K562 (cell line): ENCODE measurements around the gene FAM83D. TPM values are rescaled to one million over a fixed set of nuclear protein-coding genes. Genes with fewer than 3 reads are reported as not detected.

Experiments
- ATF3 ChIP-seq, 2 experiments: fragments of 450-650 bp in 1 of 2; sonication (generic) in 1 of 2; formaldehyde crosslinking in 1 of 2; IDR thresholded peaks in 1 of 2; conservative IDR thresholded peaks in 1 of 2; 2 replicates each; pipeline versions ENCODE4 v1.6.1 to v1.8.1; 2016 to 2023; ENCODE audit warnings: mild to moderate bottlenecking in 2 of 2, moderate library complexity in 2 of 2, inconsistent platforms in 1 of 2, missing genetic modification reagents in 1 of 2
- CC2D1A ChIP-seq: fragments of 450-650 bp; IDR thresholded peaks from 2 replicates; pipeline ENCODE4 v1.6.1; 2017; ENCODE audit warnings: mild to moderate bottlenecking
- CTBP1 ChIP-seq: fragments of 450-650 bp; IDR thresholded peaks from 2 replicates; pipeline ENCODE4 v1.6.1; 2016; ENCODE audit warnings: borderline replicate concordance
- POLR2H ChIP-seq: IDR thresholded peaks from 2 replicates; pipeline ENCODE4 v1.6.1; 2016; ENCODE audit warnings: missing genetic modification characterization, low read depth, mild to moderate bottlenecking, control low read depth, missing compliant biosample characterization, moderate library complexity
- RAD21 ChIP-seq, 2 experiments: fragments of 250-450 bp in 1 of 2; fragments of 450-650 bp in 1 of 2; sonication (Bioruptor Pico) in 1 of 2; formaldehyde crosslinking in 1 of 2; IDR thresholded peaks in 1 of 2; conservative IDR thresholded peaks in 1 of 2; 2 replicates each; pipeline versions ENCODE4 v1.4.0 to v1.8.0; 2020 to 2022; ENCODE audit warnings: mild to moderate bottlenecking in 2 of 2, moderate library complexity in 1 of 2
- ZC3H4 ChIP-seq: sonication (generic); formaldehyde crosslinking; IDR thresholded peaks from 2 replicates; pipeline ENCODE4 v1.9.0; 2021; ENCODE audit warnings: missing genetic modification reagents, borderline replicate concordance
- ZNF707 ChIP-seq: fragments of 250-450 bp; sonication (Bioruptor Pico); conservative IDR thresholded peaks from 2 replicates; pipeline ENCODE4 v1.8.0; 2022; ENCODE audit warnings: inconsistent platforms, mild to moderate bottlenecking, moderate library complexity
- polyA plus RNA-seq, 8 experiments: library from polyadenylated mRNA; depleted of rRNA in 4 of 8; stranded (reverse) in 5 of 8; unstranded in 3 of 8; fragments of >200 nt; fragmentation: Nextera tagmentation in 2 of 8; fragmentation: Illumina TruSeq in 1 of 8; extraction: Ambion mirVana in 2 of 8; extraction: Trizol in 1 of 8; gene quantifications; 2 replicates each; pipeline versions ENCODE4 v1.2.1 to v1.2.3, GENCODE V29; 2011 to 2014; ENCODE audit warnings: inconsistent platforms in 1 of 8, missing spikeins in 1 of 8
- total RNA-seq, 7 experiments: library from RNA; depleted of rRNA in 6 of 7; stranded (reverse); fragments of >200 nt in 6 of 7; fragmentation: Illumina TruSeq in 2 of 7; extraction: Trizol in 2 of 7; gene quantifications; 2 replicates each; pipeline versions ENCODE4 v1.2.1 to v1.2.3, GENCODE V29; 2011 to 2021; ENCODE audit warnings: low replicate concordance in 1 of 7
- TF ChIP-seq, protein P1 (sequence below), 3 experiments: IDR thresholded peaks in 2 of 3; conservative IDR thresholded peaks in 1 of 3; 2 replicates each; pipeline ENCODE4 v1.5.1; 2011 to 2012; ENCODE audit warnings: low read length in 3 of 3, mild to moderate bottlenecking in 3 of 3, control low read depth in 2 of 3, improper control_type of control experiment in 1 of 3, inconsistent platforms in 1 of 3, low read depth in 1 of 3, mixed read lengths in 1 of 3, moderate library complexity in 1 of 3; ENCODE audit not compliant: insufficient read depth in 2 of 3
- TF ChIP-seq, protein P2 (sequence below): fragments of 450-650 bp; IDR thresholded peaks from 2 replicates; pipeline ENCODE4 v1.6.1; 2016

The FAM83D gene
- total and polyA plus RNA-seq, 9 of the 15 experiments (the other 6 are each of a cell fraction or from before 2014, with no cell fraction given): 8.2 to 66.1 (median 43.5) TPM

DNA sequence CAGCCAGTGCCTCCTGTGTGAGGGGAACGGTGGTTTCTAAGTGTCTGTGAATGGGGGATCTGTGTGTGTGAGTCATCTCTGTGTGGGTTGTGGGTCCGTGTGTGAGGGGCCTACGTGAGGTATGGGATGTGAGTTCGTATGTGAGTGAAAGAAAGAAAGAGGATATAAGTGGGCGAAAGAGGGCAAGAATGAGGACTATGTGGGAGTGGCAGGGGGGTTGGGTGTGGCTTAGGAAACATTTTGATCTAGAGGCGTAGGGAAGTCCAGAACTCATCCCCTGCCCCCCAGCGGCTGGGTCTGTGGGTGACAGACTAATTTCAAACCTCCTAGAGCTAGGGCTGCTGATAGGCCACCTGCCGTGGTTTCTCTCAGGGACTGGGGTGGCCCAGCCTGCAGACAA lies 71.4 kb downstream of the FAM83D start (continued):
- TF ChIP-seq RAD21 (CRISPR knock-in tag; conservative IDR thresholded peaks at IDR 0.05 in 1 of 2, IDR thresholded peaks at IDR 0.05 in 1 of 2): peak; percentile 10 to 66; a peak in 3 of 4 replicates
- TF ChIP-seq ZNF707 (CRISPR knock-in tag): no peak
- TF ChIP-seq, protein P1, sequence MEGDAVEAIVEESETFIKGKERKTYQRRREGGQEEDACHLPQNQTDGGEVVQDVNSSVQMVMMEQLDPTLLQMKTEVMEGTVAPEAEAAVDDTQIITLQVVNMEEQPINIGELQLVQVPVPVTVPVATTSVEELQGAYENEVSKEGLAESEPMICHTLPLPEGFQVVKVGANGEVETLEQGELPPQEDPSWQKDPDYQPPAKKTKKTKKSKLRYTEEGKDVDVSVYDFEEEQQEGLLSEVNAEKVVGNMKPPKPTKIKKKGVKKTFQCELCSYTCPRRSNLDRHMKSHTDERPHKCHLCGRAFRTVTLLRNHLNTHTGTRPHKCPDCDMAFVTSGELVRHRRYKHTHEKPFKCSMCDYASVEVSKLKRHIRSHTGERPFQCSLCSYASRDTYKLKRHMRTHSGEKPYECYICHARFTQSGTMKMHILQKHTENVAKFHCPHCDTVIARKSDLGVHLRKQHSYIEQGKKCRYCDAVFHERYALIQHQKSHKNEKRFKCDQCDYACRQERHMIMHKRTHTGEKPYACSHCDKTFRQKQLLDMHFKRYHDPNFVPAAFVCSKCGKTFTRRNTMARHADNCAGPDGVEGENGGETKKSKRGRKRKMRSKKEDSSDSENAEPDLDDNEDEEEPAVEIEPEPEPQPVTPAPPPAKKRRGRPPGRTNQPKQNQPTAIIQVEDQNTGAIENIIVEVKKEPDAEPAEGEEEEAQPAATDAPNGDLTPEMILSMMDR (IDR thresholded peaks at IDR 0.05 in 2 of 3, conservative IDR thresholded peaks at IDR 0.05 in 1 of 3; ENCODE audit: insufficient read depth in 2 of 3, low read depth in 1 of 3, low read length in 3 of 3): peak; percentile 62 to 71 (median 66)
- no peak for TF ChIP-seq POLR2H (tag)
- TF ChIP-seq CTBP1: peak; percentile 26; the same call in 1 of the 2 replicates
- TF ChIP-seq ZC3H4 (CRISPR knock-in tag): no peak
- 0 out of 2 replicates have a peak, but pooled peaks have one; percentile 40 for TF ChIP-seq CC2D1A
- TF ChIP-seq ATF3 (IDR thresholded peaks at IDR 0.05): peak; percentile 54; the same call in 1 of the 2 replicates
- TF ChIP-seq ATF3 (CRISPR knock-in tag; conservative IDR thresholded peaks at IDR 0.05): no peak
- TF ChIP-seq, protein P2, sequence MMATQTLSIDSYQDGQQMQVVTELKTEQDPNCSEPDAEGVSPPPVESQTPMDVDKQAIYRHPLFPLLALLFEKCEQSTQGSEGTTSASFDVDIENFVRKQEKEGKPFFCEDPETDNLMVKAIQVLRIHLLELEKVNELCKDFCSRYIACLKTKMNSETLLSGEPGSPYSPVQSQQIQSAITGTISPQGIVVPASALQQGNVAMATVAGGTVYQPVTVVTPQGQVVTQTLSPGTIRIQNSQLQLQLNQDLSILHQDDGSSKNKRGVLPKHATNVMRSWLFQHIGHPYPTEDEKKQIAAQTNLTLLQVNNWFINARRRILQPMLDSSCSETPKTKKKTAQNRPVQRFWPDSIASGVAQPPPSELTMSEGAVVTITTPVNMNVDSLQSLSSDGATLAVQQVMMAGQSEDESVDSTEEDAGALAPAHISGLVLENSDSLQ: peak; percentile 68
